H9 (cell line): ENCODE data around the gene SWAP70. TPM values are rescaled to one million over a fixed set of nuclear protein-coding genes. Genes with fewer than 3 reads are reported as not detected.

ENCODE experiments used
- DNase-seq: peaks from one replicate; pipeline ENCODE4 v3.0.0-alpha.2; 2017
- H2AFZ ChIP-seq: one replicate; pipeline ENCODE4 v1.6.1; 2013; ENCODE audit warnings: mild to moderate bottlenecking, low read length, control low read depth, moderate library complexity
- H2AK5ac ChIP-seq: 2 replicates; pipeline ENCODE4 v1.6.1; 2013; ENCODE audit warnings: low read length, control low read depth, mixed read lengths; ENCODE audit not compliant: insufficient read length
- H2BK120ac ChIP-seq: one replicate; pipeline ENCODE4 v1.6.1; 2013; ENCODE audit warnings: low read depth, mild to moderate bottlenecking, low read length, control low read depth, inconsistent platforms; ENCODE audit not compliant: poor library complexity, severe bottlenecking
- H2BK12ac ChIP-seq: 2 replicates; pipeline ENCODE4 v1.6.1; 2013; ENCODE audit warnings: low read length, control low read depth, mixed read lengths, low read depth; ENCODE audit not compliant: insufficient read length
- H2BK15ac ChIP-seq: 2 replicates; pipeline ENCODE4 v1.6.1; 2013; ENCODE audit warnings: low read depth, low read length, control low read depth
- H2BK20ac ChIP-seq: one replicate; pipeline ENCODE4 v1.6.1; 2013; ENCODE audit warnings: low read depth, mild to moderate bottlenecking, low read length, control low read depth, inconsistent platforms; ENCODE audit not compliant: poor library complexity, severe bottlenecking
- H2BK5ac ChIP-seq: 2 replicates; pipeline ENCODE4 v1.6.1; 2013; ENCODE audit warnings: low read length, control low read depth, mixed read lengths; ENCODE audit not compliant: insufficient read length
- H3K14ac ChIP-seq: 2 replicates; pipeline ENCODE4 v1.6.1; 2013; ENCODE audit warnings: low read length, control low read depth; ENCODE audit not compliant: insufficient read depth
- H3K18ac ChIP-seq: 2 replicates; pipeline ENCODE4 v1.6.1; 2013; ENCODE audit warnings: low read depth, mild to moderate bottlenecking, mixed read lengths, low read length, control low read depth; ENCODE audit not compliant: insufficient read length
- H3K23ac ChIP-seq: 2 replicates; pipeline ENCODE4 v1.6.1; 2013; ENCODE audit warnings: low read length, control low read depth, mixed read lengths, low read depth; ENCODE audit not compliant: insufficient read length
- H3K23me2 ChIP-seq: 2 replicates; pipeline ENCODE4 v1.6.1; 2013; ENCODE audit warnings: low read depth, mild to moderate bottlenecking, mixed read lengths, low read length, control low read depth; ENCODE audit not compliant: insufficient read length, poor library complexity, severe bottlenecking
- H3K27ac ChIP-seq: 2 replicates; pipeline ENCODE4 v1.5.1; 2013; ENCODE audit warnings: low read length, control low read depth, mixed read lengths, low read depth; ENCODE audit not compliant: insufficient read length
- H3K27me3 ChIP-seq: 2 replicates; pipeline ENCODE4 v1.6.1; 2013; ENCODE audit warnings: low read length, control low read depth, inconsistent platforms; ENCODE audit not compliant: insufficient read depth
- H3K4ac ChIP-seq: 2 replicates; pipeline ENCODE4 v1.6.1; 2013; ENCODE audit warnings: low read depth, mild to moderate bottlenecking, control low read depth, inconsistent platforms, low read length, moderate library complexity
- H3K4me1 ChIP-seq: 2 replicates; pipeline ENCODE4 v1.6.1; 2013; ENCODE audit warnings: low read length, control low read depth, inconsistent platforms; ENCODE audit not compliant: insufficient read depth
- H3K4me2 ChIP-seq: 2 replicates; pipeline ENCODE4 v1.6.1; 2013; ENCODE audit warnings: low read length, control low read depth, mixed read lengths; ENCODE audit not compliant: insufficient read length, insufficient read depth
- H3K56ac ChIP-seq: 2 replicates; pipeline ENCODE4 v1.6.1; 2013; ENCODE audit warnings: low read depth, mild to moderate bottlenecking, mixed read lengths, low read length, control low read depth; ENCODE audit not compliant: insufficient read length
- H3K79me1 ChIP-seq: 2 replicates; pipeline ENCODE4 v1.6.1; 2013; ENCODE audit warnings: low read depth, mild to moderate bottlenecking, moderate library complexity, low read length, control low read depth, inconsistent platforms; ENCODE audit not compliant: insufficient read depth, poor library complexity, severe bottlenecking
- H3K79me2 ChIP-seq: 2 replicates; pipeline ENCODE4 v1.6.1; 2013; ENCODE audit warnings: low read length, control low read depth, inconsistent platforms; ENCODE audit not compliant: insufficient read depth
- H3K9ac ChIP-seq: 2 replicates; pipeline ENCODE4 v1.6.1; 2013; ENCODE audit warnings: low read length, control low read depth, mixed read lengths; ENCODE audit not compliant: insufficient read length; ENCODE audit errors: extremely low read depth
- H3K9me3 ChIP-seq: one replicate; pipeline ENCODE4 v1.6.1; 2013; ENCODE audit warnings: low read depth, low read length, inconsistent platforms; ENCODE audit not compliant: control insufficient read depth
- H3T11ph ChIP-seq: one replicate; pipeline ENCODE4 v1.6.1; 2013; ENCODE audit warnings: mild to moderate bottlenecking, low read length, control low read depth, inconsistent platforms
- H4K20me1 ChIP-seq: one replicate; pipeline ENCODE4 v1.6.1; 2013; ENCODE audit not compliant: control insufficient read depth, insufficient read length, insufficient read depth
- H4K5ac ChIP-seq: 2 replicates; pipeline ENCODE4 v1.6.1; 2013; ENCODE audit warnings: low read depth, mild to moderate bottlenecking, mixed read lengths, low read length, control low read depth; ENCODE audit not compliant: insufficient read length
- H4K8ac ChIP-seq: replicated peaks from 2 replicates; pipeline ENCODE4 v1.6.1; 2013; ENCODE audit warnings: low read length, control low read depth, mixed read lengths, low read depth; ENCODE audit not compliant: insufficient read length
- H4K91ac ChIP-seq: 2 replicates; pipeline ENCODE4 v1.6.1; 2013; ENCODE audit warnings: low read depth, mild to moderate bottlenecking, moderate library complexity, mixed read lengths, low read length, control low read depth; ENCODE audit not compliant: insufficient read length
- H3K27ac Mint-ChIP-seq, 3 experiments: 2 replicates in 2 of 3; 3 replicates in 1 of 3; pipeline ENCODE4 v1.8.0; 2020 to 2021; ENCODE audit warnings: mixed read lengths in 3 of 3, mild to moderate bottlenecking in 1 of 3, moderate library complexity in 1 of 3
- H3K27me3 Mint-ChIP-seq: 2 replicates; pipeline ENCODE4 v1.8.0; 2021; ENCODE audit warnings: low read depth, mild to moderate bottlenecking, moderate library complexity, mixed read lengths
- H3K36me3 Mint-ChIP-seq, 3 experiments: 2 replicates in 2 of 3; 3 replicates in 1 of 3; pipeline ENCODE4 v1.8.0; 2020 to 2021; ENCODE audit warnings: low read depth in 3 of 3, mixed read lengths in 3 of 3; ENCODE audit not compliant: insufficient read depth in 1 of 3
- H3K4me1 Mint-ChIP-seq, 2 experiments: 2 replicates each; pipeline ENCODE4 v1.8.0; 2020; ENCODE audit warnings: mixed read lengths in 2 of 2
- H3K4me3 Mint-ChIP-seq, 2 experiments: 2 replicates in 1 of 2; 3 replicates in 1 of 2; pipeline ENCODE4 v1.8.0; 2020 to 2021; ENCODE audit warnings: mild to moderate bottlenecking in 2 of 2, mixed read lengths in 2 of 2, moderate library complexity in 1 of 2
- H3K9me3 Mint-ChIP-seq, 2 experiments: 2 replicates in 1 of 2; 3 replicates in 1 of 2; pipeline ENCODE4 v1.8.0; 2020; ENCODE audit warnings: mild to moderate bottlenecking in 2 of 2, mixed read lengths in 2 of 2, moderate library complexity in 1 of 2
- WGBS: extraction: QIAGEN DNeasy Blood & Tissue Kit; methylation state at CpG from one replicate; pipeline ENCODE4 v1.1.7; 2013; ENCODE audit warnings: missing lambda C conversion rate, low lambda C conversion rate, mixed read lengths; ENCODE audit not compliant: insufficient read length; ENCODE audit errors: extremely low coverage; 5-methylcytosine and 5-hydroxymethylcytosine counted together
- total RNA-seq: library from RNA; stranded (reverse); gene quantifications from 2 replicates; pipeline ENCODE4 v1.2.1, GENCODE V29; 2021
- TF ChIP-seq, protein P1 (sequence below): fragments of 200-600 bp; sonication (generic); conservative IDR thresholded peaks from 3 replicates; pipeline ENCODE4 v1.8.0; 2021; ENCODE audit warnings: antibody characterized with exemption, mild to moderate bottlenecking

The SWAP70 gene
- total RNA-seq, 1 experiment from 2014 or later, result 34.4 TPM

DNA sequence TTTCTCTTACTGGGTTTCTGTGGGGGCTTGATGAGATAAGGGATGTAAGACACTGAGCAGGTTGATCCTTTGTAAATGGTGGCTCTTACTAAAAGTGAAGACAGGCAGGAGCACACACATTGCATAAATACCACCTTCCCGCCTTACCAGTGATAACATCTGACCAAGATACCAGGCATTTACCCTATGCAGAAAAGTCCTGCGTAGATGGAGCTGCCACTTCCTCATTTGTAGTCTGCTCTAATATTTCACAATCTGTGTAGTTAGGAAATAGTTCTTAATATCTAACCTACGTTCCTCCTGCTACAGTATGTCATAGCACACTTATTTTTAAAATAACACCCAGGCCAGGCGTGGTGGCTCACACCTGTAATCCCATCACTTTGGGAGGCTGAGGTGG, 23.9 kb upstream of the SWAP70 start:
- no peaks in the 10 kb centered on the region for H3K79me1 ChIP-seq
- WGBS, result no CpG with 5 or more reads among the region's 4 CpGs

More for the DNA sequence above, 23.9 kb upstream of the SWAP70 start:
- no peak overlapping the region for H2BK12ac ChIP-seq
- H3K9me3 ChIP-seq, result no peaks in the 10 kb centered on the region
- Mint-ChIP-seq H3K36me3 (no peaks in the 10 kb centered on the region), H3K9me3 (no peaks in the 10 kb centered on the region), H3K27me3 (no peaks in the 10 kb centered on the region), H3K4me1 (no peaks in the 10 kb centered on the region), H3K4me3 (no peak overlapping the region), H3K27ac (no peak overlapping the region)
- DNase-seq, result no peak
- no peak overlapping the region for H2BK120ac ChIP-seq
- H2AK5ac ChIP-seq, result no peak overlapping the region
- no peaks in the 10 kb centered on the region for H3K4me1 ChIP-seq
- no peak overlapping the region for H2BK5ac ChIP-seq
- no peaks in the 10 kb centered on the region for H4K20me1 ChIP-seq
- H3K27ac ChIP-seq, result no peak overlapping the region
- H4K91ac ChIP-seq, result no peak overlapping the region
- H3K23me2 ChIP-seq, result no peaks in the 10 kb centered on the region
- no peak overlapping the region for H4K8ac ChIP-seq
- H3K23ac ChIP-seq, result no peak overlapping the region
- H2BK15ac ChIP-seq, result no peak overlapping the region
- H3K79me2 ChIP-seq, result no peaks in the 10 kb centered on the region
- H3K9ac ChIP-seq, result no peak overlapping the region
- no peak overlapping the region for H3K4ac ChIP-seq
- no peak overlapping the region for H3T11ph ChIP-seq
- H4K5ac ChIP-seq, result no peak overlapping the region
- H2BK20ac ChIP-seq, result no peak overlapping the region
- H3K4me2 ChIP-seq, result no peak overlapping the region
- TF ChIP-seq, protein P1, sequence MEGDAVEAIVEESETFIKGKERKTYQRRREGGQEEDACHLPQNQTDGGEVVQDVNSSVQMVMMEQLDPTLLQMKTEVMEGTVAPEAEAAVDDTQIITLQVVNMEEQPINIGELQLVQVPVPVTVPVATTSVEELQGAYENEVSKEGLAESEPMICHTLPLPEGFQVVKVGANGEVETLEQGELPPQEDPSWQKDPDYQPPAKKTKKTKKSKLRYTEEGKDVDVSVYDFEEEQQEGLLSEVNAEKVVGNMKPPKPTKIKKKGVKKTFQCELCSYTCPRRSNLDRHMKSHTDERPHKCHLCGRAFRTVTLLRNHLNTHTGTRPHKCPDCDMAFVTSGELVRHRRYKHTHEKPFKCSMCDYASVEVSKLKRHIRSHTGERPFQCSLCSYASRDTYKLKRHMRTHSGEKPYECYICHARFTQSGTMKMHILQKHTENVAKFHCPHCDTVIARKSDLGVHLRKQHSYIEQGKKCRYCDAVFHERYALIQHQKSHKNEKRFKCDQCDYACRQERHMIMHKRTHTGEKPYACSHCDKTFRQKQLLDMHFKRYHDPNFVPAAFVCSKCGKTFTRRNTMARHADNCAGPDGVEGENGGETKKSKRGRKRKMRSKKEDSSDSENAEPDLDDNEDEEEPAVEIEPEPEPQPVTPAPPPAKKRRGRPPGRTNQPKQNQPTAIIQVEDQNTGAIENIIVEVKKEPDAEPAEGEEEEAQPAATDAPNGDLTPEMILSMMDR, result no peak
- H2AFZ ChIP-seq, result no peak overlapping the region
- H3K14ac ChIP-seq, result no peak overlapping the region
- H3K56ac ChIP-seq, result no peak overlapping the region
- H3K18ac ChIP-seq, result no peak overlapping the region
- H3K27me3 ChIP-seq, result no peaks in the 10 kb centered on the region
